Esophagus (tissue), 2 donors: ENCODE results near the gene PLEKHA6. TPM values are rescaled to one million over a fixed set of nuclear protein-coding genes. Genes with fewer than 3 reads are reported as not detected.

Experiments used
- H3K27ac ChIP-seq, 2 donors: one replicate each; pipeline ENCODE4 v1.5.1; 2013; ENCODE audit warnings: low read depth in 2 of 2, mild to moderate bottlenecking in 2 of 2, inconsistent platforms in 1 of 2, low read length in 1 of 2, moderate library complexity in 1 of 2
- H3K27me3 ChIP-seq, 2 donors: one replicate each; pipeline ENCODE4 v1.6.1; 2013; ENCODE audit warnings: low read length in 2 of 2, control low read depth in 1 of 2, mild to moderate bottlenecking in 1 of 2; ENCODE audit not compliant: insufficient read depth in 2 of 2, control insufficient read depth in 1 of 2
- H3K36me3 ChIP-seq, 2 donors: one replicate each; pipeline ENCODE4 v1.6.1; 2013; ENCODE audit warnings: low read length in 1 of 2; ENCODE audit not compliant: control insufficient read depth in 2 of 2, insufficient read depth in 2 of 2
- H3K4me1 ChIP-seq, 2 donors: one replicate each; pipeline ENCODE4 v1.6.1; 2013; ENCODE audit warnings: low read length in 1 of 2; ENCODE audit not compliant: control insufficient read depth in 2 of 2, insufficient read depth in 2 of 2
- H3K4me3 ChIP-seq, 2 donors: one replicate each; pipeline ENCODE4 v1.5.1; 2013; ENCODE audit warnings: low read length in 2 of 2, mild to moderate bottlenecking in 2 of 2, low read depth in 1 of 2, moderate library complexity in 1 of 2
- H3K9me3 ChIP-seq, 2 donors: one replicate each; pipeline ENCODE4 v1.6.1; 2013; ENCODE audit warnings: mild to moderate bottlenecking in 2 of 2, low read depth in 1 of 2, low read length in 1 of 2, moderate library complexity in 1 of 2; ENCODE audit not compliant: control insufficient read depth in 2 of 2, insufficient read depth in 1 of 2
- WGBS, 2 donors: extraction: QIAGEN DNeasy Blood & Tissue Kit; methylation state at CpG; one replicate each; pipeline ENCODE4 v1.1.7; 2013; 5-methylcytosine and 5-hydroxymethylcytosine counted together
- polyA plus RNA-seq, 2 donors: library from polyadenylated mRNA; stranded (reverse); fragments of 200-250 nt; gene quantifications; one replicate each; pipeline ENCODE4 v1.2.3, GENCODE V29; 2013
- donor health status: healthy with polysubstance abuse.
- donor health status: Bipolar disorder and iron deficiency.

Gene PLEKHA6
- polyA plus RNA-seq, 2 donors, result 11.0 to 36.3 TPM

- WGBS, 2 donors, result 33 to 47% methylated on average over 5 of the region's 5 CpGs
- H3K4me3 ChIP-seq, result no peak overlapping the region
- H3K27me3 ChIP-seq, result no peaks in the 10 kb centered on the region
- peaks cover 0 to 3% of the 10 kb centered on the region in 2 donors for H3K4me1 ChIP-seq
- H3K27ac ChIP-seq, result no peak overlapping the region
- H3K9me3 ChIP-seq, result no peaks in the 10 kb centered on the region
- no peaks in the 10 kb centered on the region for H3K36me3 ChIP-seq
Observed at GRCh38 chr1:204359131-204359473, 627 bp downstream of the PLEKHA6 start.

- Histone ChIP-seq H3K4me3 (no peak overlapping the region), H3K27ac (no peak overlapping the region), H3K36me3 (no peaks in the 10 kb centered on the region), H3K9me3 (no peaks in the 10 kb centered on the region), H3K27me3 (no peaks in the 10 kb centered on the region), H3K4me1 (peaks cover 0 to 3% of the 10 kb centered on the region in 2 donors)
- WGBS, 2 donors, result 63 to 68% methylated on average over 5 of the region's 5 CpGs
Observed at GRCh38 chr1:204358605-204359004, 1.1 kb downstream of the PLEKHA6 start.

GRCh38 chr1:204357551-204358490, 1.9 kb downstream of the PLEKHA6 start:
- no peak overlapping the region for H3K27ac ChIP-seq
- 69 to 74% methylated on average over 23 of the region's 23 CpGs for WGBS, 2 donors
- no peaks in the 10 kb centered on the region for H3K9me3 ChIP-seq
- H3K36me3 ChIP-seq, result no peaks in the 10 kb centered on the region
- no peaks in the 10 kb centered on the region for H3K27me3 ChIP-seq
- peaks cover 0 to 3% of the 10 kb centered on the region in 2 donors for H3K4me1 ChIP-seq
- no peak overlapping the region for H3K4me3 ChIP-seq

- Histone ChIP-seq H3K36me3 (no peaks in the 10 kb centered on the region), H3K4me3 (no peak overlapping the region), H3K9me3 (no peaks in the 10 kb centered on the region), H3K4me1 (peaks cover 0 to 3% of the 10 kb centered on the region in 2 donors), H3K27me3 (no peaks in the 10 kb centered on the region), H3K27ac (no peak overlapping the region)
- 76 to 79% methylated on average over 4 of the region's 4 CpGs for WGBS, 2 donors
Observed at GRCh38 chr1:204356997-204357396, 2.7 kb downstream of the PLEKHA6 start.

GRCh38 chr1:204355913-204356312, 3.8 kb downstream of the PLEKHA6 start:
- Histone ChIP-seq H3K4me3 (no peak overlapping the region), H3K27me3 (no peaks in the 10 kb centered on the region), H3K36me3 (no peaks in the 10 kb centered on the region), H3K9me3 (no peaks in the 10 kb centered on the region), H3K4me1 (peaks cover 3% of the 10 kb centered on the region in 2 donors), H3K27ac (no peak overlapping the region)
- 84 to 86% methylated on average over 4 of the region's 4 CpGs for WGBS, 2 donors

DNA sequence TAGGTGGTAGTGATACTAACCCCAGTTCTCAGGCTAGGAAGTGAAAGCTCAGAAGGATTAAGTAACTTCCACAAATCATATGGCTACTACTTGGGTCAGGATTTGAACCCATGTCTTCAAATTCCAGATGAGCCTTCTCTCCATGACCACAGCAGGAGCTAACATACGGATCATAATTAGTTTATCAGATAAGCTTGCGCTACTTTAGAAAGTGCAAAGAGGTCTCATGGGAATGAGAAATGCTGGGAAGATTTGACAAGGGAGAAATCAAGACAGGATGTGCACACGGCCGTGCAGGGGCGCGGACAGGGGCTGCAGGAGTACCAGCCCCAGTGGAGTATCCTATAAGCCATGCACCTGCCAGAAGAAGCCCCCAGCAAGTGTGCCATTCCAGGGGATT, 5.2 kb downstream of the PLEKHA6 start:
- H3K27ac ChIP-seq, result no peak overlapping the region
- peaks cover 1 to 3% of the 10 kb centered on the region in 2 donors for H3K4me1 ChIP-seq
- no peak overlapping the region for H3K4me3 ChIP-seq
- H3K9me3 ChIP-seq, result no peaks in the 10 kb centered on the region
- no peaks in the 10 kb centered on the region for H3K27me3 ChIP-seq
- 73 to 80% methylated on average over 6 of the region's 6 CpGs for WGBS, 2 donors
- no peaks in the 10 kb centered on the region for H3K36me3 ChIP-seq

- no peaks in the 10 kb centered on the region for H3K36me3 ChIP-seq
Observed at GRCh38 chr1:204353213-204353910, 6.4 kb downstream of the PLEKHA6 start.

GRCh38 chr1:204350857-204351573, 8.7 kb downstream of the PLEKHA6 start:
- no peaks in the 10 kb centered on the region for H3K36me3 ChIP-seq
- H3K4me1 ChIP-seq, result peaks cover 0 to 3% of the 10 kb centered on the region in 2 donors
- H3K4me3 ChIP-seq, result no peak overlapping the region
- no peak overlapping the region for H3K27ac ChIP-seq
- 42 to 48% methylated on average over 20 of the region's 20 CpGs for WGBS, 2 donors
- H3K9me3 ChIP-seq, result no peaks in the 10 kb centered on the region
- H3K27me3 ChIP-seq, result no peaks in the 10 kb centered on the region

More at GRCh38 chr1:204353213-204353910, 6.4 kb downstream of the PLEKHA6 start:
- no peaks in the 10 kb centered on the region for H3K27me3 ChIP-seq
- no peaks in the 10 kb centered on the region for H3K9me3 ChIP-seq
- H3K4me1 ChIP-seq, result peaks cover 0 to 3% of the 10 kb centered on the region in 2 donors
- H3K27ac ChIP-seq, result no peak overlapping the region
- H3K4me3 ChIP-seq, result no peak overlapping the region
- WGBS, 2 donors, result 84 to 93% methylated on average over 5 of the region's 5 CpGs

DNA sequence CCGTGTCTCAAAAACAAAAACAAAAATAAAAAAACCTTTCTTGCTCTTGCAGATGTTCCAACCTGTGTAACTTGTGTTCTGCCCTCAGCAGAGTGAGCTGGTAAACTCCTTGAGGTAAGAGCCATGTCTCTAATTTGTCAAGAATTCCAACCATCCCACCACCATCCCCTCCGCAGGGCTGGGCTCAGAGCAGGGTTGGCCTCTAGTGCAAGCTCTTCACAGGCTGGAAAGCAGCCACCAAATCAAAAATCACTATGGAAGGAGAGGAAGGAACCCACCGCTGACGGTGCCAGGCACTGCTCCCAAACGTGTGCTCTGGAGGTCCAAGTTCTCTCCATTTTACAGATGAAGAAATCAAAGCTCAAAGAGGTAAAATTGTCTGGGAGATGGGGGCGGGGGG, 9.4 kb downstream of the PLEKHA6 start:
- Histone ChIP-seq H3K4me1 (peaks cover 0 to 3% of the 10 kb centered on the region in 2 donors), H3K9me3 (no peaks in the 10 kb centered on the region), H3K36me3 (no peaks in the 10 kb centered on the region), H3K27me3 (no peaks in the 10 kb centered on the region), H3K4me3 (no peak overlapping the region), H3K27ac (no peak overlapping the region)
- WGBS, 2 donors, result 76 to 81% methylated on average over 6 of the region's 6 CpGs
